Astrocyte of the spinal cord (primary cell): ENCODE results near the gene PMFBP1.
A peak's percentile ranks its signal among the peaks of the same experiment; 100 is the strongest.

Experiments
- DNase-seq: peaks from one replicate; pipeline ENCODE4 v3.0.0; 2011; ENCODE audit warnings: low read depth, low spot score
- H3K4me3 ChIP-seq: 2 replicates; pipeline ENCODE4 v1.5.1; 2011; ENCODE audit warnings: low read depth, mild to moderate bottlenecking, low read length, moderate library complexity
- in situ Hi-C: cut with HindIII; loops from 2 replicates; pipeline ENCODE4 v1.10.0; 2017; ENCODE audit warnings: low sequenced_read_pairs
- TF ChIP-seq, protein P1 (sequence below): IDR thresholded peaks from 2 replicates; pipeline ENCODE4 v1.5.1; 2012; ENCODE audit warnings: low read depth, mild to moderate bottlenecking, low read length, inconsistent platforms

PMFBP1 gene

GRCh38 chr16:72073560-72074230 lies 98.3 kb downstream of the PMFBP1 start:
- no peak overlapping the region for H3K4me3 ChIP-seq
- TF ChIP-seq, protein P1, sequence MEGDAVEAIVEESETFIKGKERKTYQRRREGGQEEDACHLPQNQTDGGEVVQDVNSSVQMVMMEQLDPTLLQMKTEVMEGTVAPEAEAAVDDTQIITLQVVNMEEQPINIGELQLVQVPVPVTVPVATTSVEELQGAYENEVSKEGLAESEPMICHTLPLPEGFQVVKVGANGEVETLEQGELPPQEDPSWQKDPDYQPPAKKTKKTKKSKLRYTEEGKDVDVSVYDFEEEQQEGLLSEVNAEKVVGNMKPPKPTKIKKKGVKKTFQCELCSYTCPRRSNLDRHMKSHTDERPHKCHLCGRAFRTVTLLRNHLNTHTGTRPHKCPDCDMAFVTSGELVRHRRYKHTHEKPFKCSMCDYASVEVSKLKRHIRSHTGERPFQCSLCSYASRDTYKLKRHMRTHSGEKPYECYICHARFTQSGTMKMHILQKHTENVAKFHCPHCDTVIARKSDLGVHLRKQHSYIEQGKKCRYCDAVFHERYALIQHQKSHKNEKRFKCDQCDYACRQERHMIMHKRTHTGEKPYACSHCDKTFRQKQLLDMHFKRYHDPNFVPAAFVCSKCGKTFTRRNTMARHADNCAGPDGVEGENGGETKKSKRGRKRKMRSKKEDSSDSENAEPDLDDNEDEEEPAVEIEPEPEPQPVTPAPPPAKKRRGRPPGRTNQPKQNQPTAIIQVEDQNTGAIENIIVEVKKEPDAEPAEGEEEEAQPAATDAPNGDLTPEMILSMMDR: no peak
- peak; percentile 1 for DNase-seq
- in situ Hi-C loops: no loop called here

DNA sequence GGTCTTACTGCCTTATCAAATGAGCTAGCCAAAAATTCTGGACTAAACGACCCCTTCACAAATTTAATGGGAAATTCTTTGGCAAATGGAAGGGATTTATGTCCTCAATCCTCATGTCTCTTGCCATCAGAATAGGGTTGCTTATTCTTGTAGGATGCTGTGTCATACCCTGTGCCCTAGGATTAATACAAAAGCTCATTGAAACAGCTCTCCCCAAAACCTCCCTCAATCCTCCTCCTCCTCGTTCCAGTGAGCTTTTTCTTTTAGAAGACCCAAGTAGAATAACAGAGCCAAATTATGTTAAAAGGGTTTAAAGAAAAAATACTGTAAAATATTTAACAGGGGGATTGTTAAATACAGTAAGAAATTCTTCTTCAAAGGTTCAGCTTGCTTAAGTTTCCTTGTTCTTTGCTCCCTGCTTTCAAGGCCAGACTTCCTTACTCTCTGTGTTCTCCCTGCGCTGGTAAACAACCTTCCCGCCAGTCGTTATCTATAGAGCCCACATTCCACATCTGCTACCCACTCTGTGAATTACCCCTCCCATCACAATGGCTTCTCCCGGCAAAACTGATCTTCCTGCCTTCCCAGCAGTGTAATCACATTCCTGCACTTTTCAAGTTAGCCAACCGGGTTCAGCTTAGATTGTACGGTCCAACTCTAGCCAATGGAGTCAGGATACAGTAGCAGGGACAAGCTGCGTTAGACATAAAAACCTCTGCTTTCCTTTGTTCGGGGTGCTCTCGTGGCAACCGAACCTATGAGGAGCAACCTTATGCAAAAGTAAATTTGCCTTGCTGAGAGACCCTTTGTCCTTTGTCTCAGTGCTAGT lies 99.2 kb downstream of the PMFBP1 start:
- in situ Hi-C loops: no loop called here
- no peak overlapping the region for H3K4me3 ChIP-seq
- no peak for DNase-seq
- TF ChIP-seq, protein P1: no peak
